Thymus (tissue), 11 donors: Measurements from ENCODE around the gene FAM156A. TPM values are rescaled to one million over a fixed set of nuclear protein-coding genes. Genes with fewer than 3 reads are reported as not detected.
"Not testable (repeated sequence)": the region's sequence is repeated elsewhere in the genome, so short reads cannot be mapped to it uniquely, and the experiment has no call there.

ENCODE experiments used
- DNase-seq, 9 donors: peaks; one replicate each; pipeline ENCODE4 v3.0.0-alpha.2; 2013; ENCODE audit warnings: low spot score in 9 of 9, low read depth in 6 of 9, missing footprints in 1 of 9
- H3K27ac ChIP-seq, 2 donors: one replicate each; pipeline ENCODE4 v1.5.1; 2013; ENCODE audit warnings: control low read depth in 1 of 2, low read depth in 1 of 2, low read length in 1 of 2, mild to moderate bottlenecking in 1 of 2, moderate library complexity in 1 of 2
- H3K27me3 ChIP-seq, 2 donors: one replicate each; pipeline ENCODE4 v1.5.1; 2013; ENCODE audit warnings: low read length in 1 of 2; ENCODE audit not compliant: control insufficient read depth in 2 of 2, insufficient read depth in 1 of 2
- H3K36me3 ChIP-seq, 2 donors: one replicate each; pipeline ENCODE4 v1.5.1; 2013; ENCODE audit warnings: low read length in 1 of 2, mild to moderate bottlenecking in 1 of 2, moderate library complexity in 1 of 2; ENCODE audit not compliant: control insufficient read depth in 2 of 2, insufficient read depth in 2 of 2
- H3K4me1 ChIP-seq, 2 donors: one replicate each; pipeline ENCODE4 v1.5.1; 2013; ENCODE audit warnings: low read length in 2 of 2; ENCODE audit not compliant: control insufficient read depth in 2 of 2, insufficient read depth in 2 of 2
- H3K4me3 ChIP-seq, 2 donors: one replicate each; pipeline ENCODE4 v1.5.1; 2013; ENCODE audit warnings: low read length in 2 of 2, control low read depth in 1 of 2, mild to moderate bottlenecking in 1 of 2
- H3K9me3 ChIP-seq, 2 donors: one replicate each; pipeline ENCODE4 v1.5.1; 2013; ENCODE audit warnings: low read length in 1 of 2, mild to moderate bottlenecking in 1 of 2; ENCODE audit not compliant: control insufficient read depth in 2 of 2, insufficient read depth in 1 of 2
- WGBS: extraction: QIAGEN DNeasy Blood & Tissue Kit; methylation state at CpG from one replicate; pipeline ENCODE4 v1.1.7; 2013; 5-methylcytosine and 5-hydroxymethylcytosine counted together
- polyA plus RNA-seq: library from polyadenylated mRNA; stranded (reverse); fragments of 200-250 nt; gene quantifications from one replicate; pipeline ENCODE4 v1.2.3, GENCODE V29; 2013
- total RNA-seq: library from RNA; stranded (reverse); fragments of 120-200 nt; gene quantifications from one replicate; pipeline ENCODE4 v1.2.4, GENCODE V29; 2013
- donor health status: healthy.

FAM156A gene
- total and polyA plus RNA-seq, 2 donors, result 8.7 to 14.8 TPM

- H3K4me1 ChIP-seq, result not testable (repeated sequence)
- WGBS, result 95% methylated on average over 11 of the region's 11 CpGs
Observed at GRCh38 chrX:52975576-52975975, 17.3 kb upstream of the FAM156A start.

GRCh38 chrX:52974336-52974992 is 16.1 kb upstream of the FAM156A start:
- not testable (repeated sequence) for H3K4me1 ChIP-seq, H3K27me3 ChIP-seq, H3K4me3 ChIP-seq, DNase-seq, H3K36me3 ChIP-seq, H3K27ac ChIP-seq, H3K9me3 ChIP-seq
- 95% methylated on average over 8 of the region's 8 CpGs for WGBS

More at GRCh38 chrX:52975576-52975975, 17.3 kb upstream of the FAM156A start:
- H3K36me3 ChIP-seq, H3K9me3 ChIP-seq, DNase-seq, H3K4me3 ChIP-seq, H3K27me3 ChIP-seq, H3K27ac ChIP-seq: not testable (repeated sequence)

- DNase-seq, H3K27ac ChIP-seq, H3K4me1 ChIP-seq, H3K4me3 ChIP-seq, H3K36me3 ChIP-seq, H3K27me3 ChIP-seq, H3K9me3 ChIP-seq: not testable (repeated sequence)
- WGBS, result no CpG with 5 or more reads among the region's 10 CpGs
Observed at GRCh38 chrX:52967922-52968321, 9.6 kb upstream of the FAM156A start.

GRCh38 chrX:52966993-52967738 is 8.8 kb upstream of the FAM156A start:
- not testable (repeated sequence) for DNase-seq, H3K9me3 ChIP-seq, H3K27me3 ChIP-seq, H3K4me3 ChIP-seq, H3K27ac ChIP-seq, H3K36me3 ChIP-seq, H3K4me1 ChIP-seq
- no CpG with 5 or more reads among the region's 16 CpGs for WGBS

DNA sequence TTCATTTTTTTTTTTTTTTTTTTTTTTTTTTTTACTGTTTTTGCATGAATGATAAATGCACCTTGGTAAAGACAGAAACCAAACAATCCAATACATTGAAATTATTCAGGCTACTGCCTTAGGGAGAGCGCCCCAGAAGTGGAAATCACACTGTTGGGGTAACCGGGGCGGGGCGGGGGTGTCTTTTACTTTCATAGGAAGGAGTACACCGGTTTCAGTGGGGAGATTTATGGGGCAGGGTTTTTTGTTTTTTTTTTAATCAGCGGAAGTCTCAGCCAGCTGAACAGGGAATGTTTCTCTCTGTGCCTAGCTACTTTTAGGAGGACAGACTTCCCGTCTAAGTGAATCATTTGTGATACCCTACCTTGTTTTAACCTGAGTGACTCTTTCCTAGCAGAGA is 643 bp upstream of the FAM156A start:
- H3K27ac ChIP-seq, DNase-seq, H3K4me3 ChIP-seq, H3K36me3 ChIP-seq, H3K27me3 ChIP-seq, H3K9me3 ChIP-seq, H3K4me1 ChIP-seq: not testable (repeated sequence)
- no CpG with 5 or more reads among the region's 7 CpGs for whole genome bisulfite sequencing

DNA sequence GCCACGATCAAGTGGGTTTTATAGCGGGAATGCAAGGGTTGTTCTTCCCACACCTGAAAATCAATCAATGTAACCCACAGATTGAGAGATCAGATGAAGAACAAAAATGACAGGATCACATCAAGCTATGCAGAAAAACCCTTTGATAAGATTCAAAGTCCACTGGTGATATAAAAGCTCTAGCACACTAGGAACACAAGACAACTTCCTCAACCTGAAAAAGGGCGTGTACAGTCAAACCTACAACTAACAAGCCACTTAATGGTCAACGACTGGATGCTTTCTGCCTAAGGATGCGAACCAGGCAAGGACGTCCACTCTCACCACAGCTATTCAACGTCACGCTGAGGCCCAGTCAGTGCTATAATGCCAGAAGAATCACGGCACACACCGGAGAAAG is 8.4 kb downstream of the FAM156A start:
- WGBS, result no CpG with 5 or more reads among the region's 10 CpGs
- H3K27ac ChIP-seq, DNase-seq, H3K4me1 ChIP-seq, H3K9me3 ChIP-seq, H3K27me3 ChIP-seq, H3K4me3 ChIP-seq, H3K36me3 ChIP-seq: not testable (repeated sequence)

DNA sequence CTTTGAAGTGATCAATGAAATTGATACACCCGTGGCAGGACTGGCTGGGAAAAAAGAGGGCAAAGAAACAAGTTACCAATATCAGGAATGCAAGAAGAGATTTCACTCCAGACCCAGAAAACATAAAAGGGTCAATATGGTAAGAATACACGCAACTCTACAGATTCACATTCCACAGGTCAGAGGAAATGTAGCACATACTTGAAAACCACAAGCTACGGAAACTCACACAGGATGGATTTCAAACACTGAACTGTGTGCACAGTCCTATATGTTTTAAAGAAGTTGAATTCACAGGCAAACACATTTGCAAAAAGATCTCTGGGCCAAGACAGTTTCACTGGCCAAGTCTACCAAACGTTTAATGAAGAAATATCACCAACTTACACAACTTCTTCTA is 9.0 kb downstream of the FAM156A start:
- not testable (repeated sequence) for H3K9me3 ChIP-seq, H3K4me1 ChIP-seq, H3K36me3 ChIP-seq, H3K27ac ChIP-seq, DNase-seq, H3K27me3 ChIP-seq, H3K4me3 ChIP-seq
- WGBS, result no CpG with 5 or more reads among the region's 4 CpGs

DNA sequence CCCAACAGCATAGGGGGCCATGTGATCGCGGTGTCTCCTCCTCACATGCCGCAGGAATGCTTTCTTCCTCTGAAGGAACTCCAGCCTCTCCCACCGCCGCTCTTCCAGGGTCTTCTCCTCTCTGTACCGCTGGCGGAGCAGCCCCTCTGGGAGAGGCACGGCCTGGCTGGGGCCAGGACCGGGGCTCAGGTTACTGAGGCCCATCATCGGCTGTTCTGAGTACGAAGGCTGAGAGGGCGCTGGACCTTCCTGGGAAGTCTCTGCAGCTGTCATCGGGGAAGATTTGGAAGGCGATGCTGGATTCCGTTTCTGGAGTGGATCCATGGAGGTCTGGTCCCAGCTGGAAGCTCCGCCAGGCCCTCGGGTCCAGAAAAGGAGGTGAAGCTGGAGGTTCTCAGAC is 10.1 kb downstream of the FAM156A start:
- not testable (repeated sequence) for H3K4me1 ChIP-seq, H3K27me3 ChIP-seq, H3K27ac ChIP-seq, H3K9me3 ChIP-seq, H3K36me3 ChIP-seq, DNase-seq, H3K4me3 ChIP-seq
- no CpG with 5 or more reads among the region's 17 CpGs for WGBS

DNA sequence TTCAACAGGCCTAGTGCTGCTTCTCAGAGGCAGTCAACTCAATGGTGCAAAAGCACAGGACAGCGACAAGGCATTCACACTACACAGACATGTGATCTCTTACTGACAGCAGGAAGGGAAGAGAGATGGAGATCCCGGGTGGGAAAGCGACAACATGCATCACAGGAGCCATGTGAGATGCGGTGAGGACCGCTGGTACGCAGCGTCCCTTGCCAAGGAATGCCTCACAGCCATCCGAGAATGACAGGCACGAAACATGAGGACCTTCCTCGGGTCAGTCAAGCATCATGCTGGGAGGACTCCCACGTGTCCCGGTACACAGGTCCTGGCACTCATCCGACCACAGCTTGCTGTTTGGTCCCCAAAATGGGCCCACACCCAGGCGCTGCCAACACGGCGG is 10.8 kb downstream of the FAM156A start:
- not testable (repeated sequence) for H3K36me3 ChIP-seq, H3K9me3 ChIP-seq, H3K27me3 ChIP-seq, H3K4me3 ChIP-seq, H3K4me1 ChIP-seq, DNase-seq, H3K27ac ChIP-seq
- no CpG with 5 or more reads among the region's 16 CpGs for WGBS
